BLaER1 (cell line): ENCODE measurements around the gene CYP4F22.
"Not testable (repeated sequence)": the region's sequence is repeated elsewhere in the genome, so short reads cannot be mapped to it uniquely, and the experiment has no call there.

Experiments
- H3K27ac ChIP-seq: shearing (Covaris generic); formaldehyde crosslinking; 2 replicates; pipeline ENCODE4 v1.8.1; 2022
- H3K27me3 ChIP-seq: shearing (Covaris generic); formaldehyde crosslinking; 2 replicates; pipeline ENCODE4 v1.8.1; 2022
- H3K36me3 ChIP-seq: shearing (Covaris generic); formaldehyde crosslinking; 2 replicates; pipeline ENCODE4 v1.8.1; 2022
- H3K4me1 ChIP-seq: shearing (Covaris generic); formaldehyde crosslinking; 2 replicates; pipeline ENCODE4 v1.8.1; 2022
- H3K4me2 ChIP-seq: shearing (Covaris generic); formaldehyde crosslinking; 2 replicates; pipeline ENCODE4 v1.8.1; 2022
- H3K4me3 ChIP-seq: shearing (Covaris generic); formaldehyde crosslinking; 2 replicates; pipeline ENCODE4 v1.8.1; 2022
- H3K9ac ChIP-seq: shearing (Covaris generic); formaldehyde crosslinking; 2 replicates; pipeline ENCODE4 v1.8.1; 2022
- H3K9me3 ChIP-seq: shearing (Covaris generic); formaldehyde crosslinking; 2 replicates; pipeline ENCODE4 v1.8.1; 2022
- H4K20me1 ChIP-seq: shearing (Covaris generic); formaldehyde crosslinking; 2 replicates; pipeline ENCODE4 v1.8.1; 2022
- Cebpa-rat ChIP-seq: shearing (Covaris generic); IDR thresholded peaks from 2 replicates; pipeline ENCODE4 v1.8.1; 2022

Gene CYP4F22

DNA sequence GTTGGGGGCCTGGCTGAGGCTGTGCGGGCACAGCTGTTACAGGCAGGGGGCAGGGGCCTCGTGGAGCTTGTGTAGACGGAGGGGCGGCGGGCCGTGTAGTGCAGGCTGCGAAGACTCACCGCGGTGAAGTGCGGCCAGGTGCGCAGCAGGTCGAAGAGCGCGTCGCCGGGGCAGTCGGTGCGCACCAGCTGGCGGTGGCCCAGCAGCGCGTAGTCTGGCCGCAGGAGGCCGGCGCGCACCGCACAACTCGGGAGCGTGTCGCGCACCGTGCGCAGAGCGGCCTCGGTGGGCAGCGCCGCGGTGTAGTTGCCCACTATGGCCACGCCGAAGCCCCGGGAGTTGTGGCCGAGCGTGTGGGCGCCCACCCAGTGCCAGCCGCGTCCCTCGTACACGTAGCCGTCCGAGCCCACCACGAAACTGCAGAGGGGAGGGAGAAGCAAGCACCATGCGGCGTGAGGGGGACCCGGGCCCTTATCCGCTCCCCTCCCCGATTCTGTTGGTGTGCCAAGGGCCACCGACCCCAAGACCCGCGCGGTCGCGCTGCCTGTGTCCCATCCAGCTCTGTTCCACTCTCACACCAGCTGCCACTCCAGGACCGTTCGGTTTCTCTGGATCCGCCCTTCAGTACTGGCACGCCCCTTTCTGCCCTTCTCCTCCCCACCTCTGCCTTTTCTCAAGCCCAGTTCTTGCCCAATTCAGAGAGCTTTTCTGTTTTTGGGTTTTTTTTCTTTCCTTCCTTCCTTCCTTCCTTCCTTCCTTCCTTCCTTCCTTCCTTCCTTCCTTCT is 38.6 kb upstream of the CYP4F22 start:
- Histone ChIP-seq H3K4me3 (peak overlapping the region; percentile 46), H3K4me2 (peak overlapping the region; percentile 90)
- TF ChIP-seq Cebpa-rat, result no peak

DNA sequence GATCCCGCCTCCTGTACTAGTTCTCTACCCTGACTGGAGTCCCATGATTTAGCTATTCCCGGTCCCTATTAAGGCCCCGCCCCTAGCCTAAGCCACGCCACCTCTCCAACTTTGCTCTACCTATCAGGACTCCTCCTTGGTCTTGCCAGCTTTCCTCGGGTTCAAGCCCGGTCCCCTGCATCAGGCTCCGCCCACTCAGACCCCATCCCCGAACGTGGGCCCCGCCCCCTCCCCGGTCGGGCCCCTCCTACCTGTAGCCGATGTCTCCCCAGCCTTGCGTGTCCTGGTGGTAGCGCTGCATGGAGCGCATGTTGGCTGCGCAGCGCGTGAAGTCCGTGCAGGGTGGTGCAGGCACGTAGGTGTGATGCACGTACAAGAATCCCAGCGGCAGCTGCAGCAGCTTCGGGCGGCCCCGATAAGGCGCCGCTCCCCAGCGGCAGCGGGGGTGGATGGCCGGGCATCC is 36.7 kb upstream of the CYP4F22 start:
- no peak overlapping the region for H3K9ac ChIP-seq

More for the DNA sequence above, 38.6 kb upstream of the CYP4F22 start:
- Histone ChIP-seq H3K9ac (peak overlapping the region; percentile 32; the same call in 1 of the 2 replicates), H3K27me3 (peaks cover 14% of the 10 kb centered on the region), H3K4me1 (peaks cover 71% of the 10 kb centered on the region), H3K9me3 (0 out of 2 replicates have a peak, but pooled peaks cover 3% of the 10 kb centered on the region), H3K36me3 (no peaks in the 10 kb centered on the region), H3K27ac (peak overlapping the region; percentile 31), H4K20me1 (no peaks in the 10 kb centered on the region)

DNA sequence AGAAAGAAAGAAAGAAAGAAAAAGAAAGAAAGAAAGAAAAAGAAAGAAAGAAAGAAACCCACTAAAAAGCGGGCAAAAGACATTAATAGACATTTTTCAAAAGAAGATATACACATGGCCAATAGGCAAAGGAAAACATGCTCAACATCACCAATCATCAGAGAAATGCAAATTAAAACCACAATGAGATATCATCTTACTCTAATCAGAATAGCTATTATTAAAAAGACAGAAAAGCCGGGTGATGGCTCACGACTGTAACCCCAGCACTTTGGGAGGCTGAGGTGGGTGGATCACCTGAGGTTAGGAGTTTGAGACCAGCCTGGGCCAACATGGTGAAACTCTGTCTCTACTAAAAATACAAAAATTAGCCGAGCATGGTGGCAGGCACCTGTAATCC is 34.5 kb upstream of the CYP4F22 start:
- not testable (repeated sequence) for H3K4me3 ChIP-seq, H3K4me2 ChIP-seq, H3K27ac ChIP-seq, H3K9me3 ChIP-seq, H3K36me3 ChIP-seq, H4K20me1 ChIP-seq, H3K9ac ChIP-seq
- Histone ChIP-seq H3K27me3 (peaks cover 11% of the 10 kb centered on the region), H3K4me1 (peaks cover 30% of the 10 kb centered on the region)

More for the DNA sequence above, 36.7 kb upstream of the CYP4F22 start:
- no peaks in the 10 kb centered on the region for H4K20me1 ChIP-seq
- no peaks in the 10 kb centered on the region for H3K36me3 ChIP-seq
- H3K4me2 ChIP-seq, result no peak overlapping the region
- H3K27ac ChIP-seq, result no peak overlapping the region
- no peak for TF ChIP-seq Cebpa-rat
- H3K4me1 ChIP-seq, result peaks cover 52% of the 10 kb centered on the region
- H3K9me3 ChIP-seq, result 0 out of 2 replicates have a peak, but pooled peaks cover 3% of the 10 kb centered on the region
- peaks cover 14% of the 10 kb centered on the region for H3K27me3 ChIP-seq
- H3K4me3 ChIP-seq, result no peak overlapping the region

DNA sequence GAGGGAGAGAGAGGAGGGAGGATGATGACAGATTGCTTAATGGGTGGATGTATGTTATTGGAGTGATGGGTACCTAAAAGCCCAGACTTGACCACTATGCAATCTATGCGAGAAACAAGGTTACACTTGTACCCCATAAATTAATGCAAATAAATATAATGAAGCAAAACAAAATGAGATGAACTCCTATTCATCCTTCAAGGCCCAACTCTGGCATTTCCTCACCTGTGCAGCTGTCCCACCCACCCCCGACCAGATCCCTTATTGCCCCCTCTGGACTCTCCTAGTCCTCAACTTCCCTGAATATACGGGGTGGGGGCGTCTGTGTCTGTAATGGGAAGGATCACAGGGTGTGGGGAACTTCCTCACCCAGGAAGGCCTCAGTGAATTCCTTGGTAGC is 33.2 kb upstream of the CYP4F22 start:
- Histone ChIP-seq H3K9me3 (0 out of 2 replicates have a peak, but pooled peaks cover 3% of the 10 kb centered on the region), H3K36me3 (no peaks in the 10 kb centered on the region), H3K9ac (no peak overlapping the region), H3K4me2 (no peak overlapping the region), H3K27me3 (no peaks in the 10 kb centered on the region), H3K4me1 (peaks cover 25% of the 10 kb centered on the region), H4K20me1 (no peaks in the 10 kb centered on the region), H3K27ac (no peak overlapping the region), H3K4me3 (no peak overlapping the region)
- TF ChIP-seq Cebpa-rat, result no peak

DNA sequence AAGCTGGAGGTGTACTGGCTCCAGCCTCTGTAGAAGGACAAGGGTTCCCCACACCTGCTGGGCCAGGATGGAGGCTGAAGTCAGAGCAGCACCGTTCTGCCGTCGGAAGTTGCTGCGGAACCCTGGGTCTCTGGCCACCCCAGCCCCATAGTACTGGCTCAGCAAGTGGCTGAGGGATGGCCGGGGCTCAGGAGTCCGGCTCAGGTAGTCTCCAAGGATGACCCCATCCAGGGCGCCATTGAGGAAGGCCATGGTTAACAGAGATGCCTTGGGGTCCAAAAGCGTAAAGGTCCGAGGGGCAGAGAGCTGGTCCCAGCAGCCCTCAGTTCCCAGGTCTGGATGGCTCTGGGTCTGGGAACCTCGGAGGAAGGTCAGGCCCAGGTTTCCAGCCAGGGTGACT is 32.7 kb upstream of the CYP4F22 start:
- no peaks in the 10 kb centered on the region for H4K20me1 ChIP-seq
- H3K4me2 ChIP-seq, result no peak overlapping the region
- no peak overlapping the region for H3K27ac ChIP-seq
- no peak for TF ChIP-seq Cebpa-rat
- H3K36me3 ChIP-seq, result no peaks in the 10 kb centered on the region
- peaks cover 25% of the 10 kb centered on the region for H3K4me1 ChIP-seq
- H3K27me3 ChIP-seq, result no peaks in the 10 kb centered on the region
- H3K9ac ChIP-seq, result no peak overlapping the region
- H3K9me3 ChIP-seq, result 0 out of 2 replicates have a peak, but pooled peaks cover 3% of the 10 kb centered on the region
- no peak overlapping the region for H3K4me3 ChIP-seq

DNA sequence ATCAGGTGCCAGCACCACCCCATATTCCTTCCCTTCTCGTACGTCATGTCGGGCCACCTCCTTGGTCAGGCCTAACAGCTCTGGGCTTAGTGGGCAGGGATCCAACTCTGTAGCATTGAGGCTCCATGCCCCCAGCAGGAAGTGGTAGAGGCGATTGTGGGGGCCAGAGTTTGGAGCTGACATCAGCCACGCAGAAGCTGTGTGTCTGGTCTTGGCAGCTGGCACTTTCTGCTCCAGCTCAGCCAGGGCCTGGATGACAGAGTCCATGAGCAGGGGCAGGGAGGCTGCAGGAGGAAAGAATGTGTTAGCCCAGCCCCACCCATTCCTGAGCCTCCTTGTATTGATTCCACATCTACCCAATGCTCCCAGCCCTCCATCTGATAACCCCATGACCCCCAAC is 32.0 kb upstream of the CYP4F22 start:
- Histone ChIP-seq H4K20me1 (no peaks in the 10 kb centered on the region), H3K4me3 (no peak overlapping the region), H3K9me3 (0 out of 2 replicates have a peak, but pooled peaks cover 3% of the 10 kb centered on the region), H3K9ac (no peak overlapping the region), H3K27me3 (no peaks in the 10 kb centered on the region), H3K4me1 (peaks cover 25% of the 10 kb centered on the region), H3K36me3 (no peaks in the 10 kb centered on the region), H3K4me2 (no peak overlapping the region), H3K27ac (no peak overlapping the region)
- no peak for TF ChIP-seq Cebpa-rat

DNA sequence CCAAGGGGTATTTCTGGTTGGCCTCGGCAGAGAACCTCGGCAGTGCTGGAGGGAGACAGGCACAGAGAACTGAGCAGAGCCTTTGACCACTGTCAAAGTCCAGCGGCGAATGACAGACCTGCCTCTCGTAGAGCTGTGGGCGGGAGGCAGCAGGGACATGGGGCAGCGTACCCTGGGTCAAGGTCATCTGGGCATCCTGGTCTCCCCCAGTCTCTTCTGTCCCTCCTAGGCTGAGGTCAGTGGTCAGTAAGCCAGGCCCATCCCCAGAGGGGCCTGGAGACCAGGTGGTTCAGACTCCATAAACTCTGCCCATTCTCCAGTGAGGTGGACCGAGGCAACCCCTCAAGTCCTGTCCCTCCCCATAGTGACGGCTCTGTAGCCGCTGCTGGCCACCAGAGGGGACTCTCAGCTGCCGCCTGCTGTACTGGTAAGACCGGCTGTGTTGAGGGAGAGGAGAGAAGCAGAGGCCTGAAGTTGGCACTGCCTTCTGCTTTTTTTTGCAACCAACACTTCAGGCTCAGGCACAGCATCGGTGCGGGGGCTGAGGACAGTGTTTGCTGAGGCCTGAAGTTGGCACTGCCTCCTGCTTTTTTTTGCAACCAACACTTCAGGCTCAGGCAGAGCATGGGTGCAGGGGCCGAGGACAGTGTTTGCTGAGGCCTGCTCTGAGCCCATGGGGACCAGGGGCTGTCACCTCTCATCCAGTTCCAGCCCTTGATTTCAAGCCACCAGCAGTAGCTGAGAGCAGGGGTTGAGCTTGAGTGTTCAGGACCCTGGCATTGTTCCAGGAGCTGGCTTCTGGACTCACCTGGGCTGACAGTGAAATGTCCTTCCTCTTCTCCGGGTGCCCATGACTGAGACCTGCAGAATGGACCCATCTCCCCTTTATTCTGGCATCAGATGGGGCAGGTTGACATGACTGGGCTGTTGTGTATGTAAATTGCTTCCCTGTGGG is 28.7 kb upstream of the CYP4F22 start, which contains the start of gene PGLYRP2:
Gene PGLYRP2, minus strand, starts transcription at position 111 of the 955 bp plus-strand sequence. CDS start 130 bp downstream, outside the sequence.
- Histone ChIP-seq H3K4me2 (0 out of 2 replicates have a peak within 1 kb of the TSS, but pooled peaks have one; percentile 3), H3K9me3 (no peaks in the 10 kb centered on the region), H3K4me1 (peaks cover 10% of the 10 kb centered on the region), H3K9ac (no peak within 1 kb of the TSS), H3K27ac (no peak within 1 kb of the TSS; the same call in 1 of the 2 replicates), H3K36me3 (no peaks in the 10 kb centered on the region), H3K4me3 (no peak within 1 kb of the TSS), H3K27me3 (no peaks in the 10 kb centered on the region), H4K20me1 (no peaks in the 10 kb centered on the region)
- TF ChIP-seq Cebpa-rat, result no peak

DNA sequence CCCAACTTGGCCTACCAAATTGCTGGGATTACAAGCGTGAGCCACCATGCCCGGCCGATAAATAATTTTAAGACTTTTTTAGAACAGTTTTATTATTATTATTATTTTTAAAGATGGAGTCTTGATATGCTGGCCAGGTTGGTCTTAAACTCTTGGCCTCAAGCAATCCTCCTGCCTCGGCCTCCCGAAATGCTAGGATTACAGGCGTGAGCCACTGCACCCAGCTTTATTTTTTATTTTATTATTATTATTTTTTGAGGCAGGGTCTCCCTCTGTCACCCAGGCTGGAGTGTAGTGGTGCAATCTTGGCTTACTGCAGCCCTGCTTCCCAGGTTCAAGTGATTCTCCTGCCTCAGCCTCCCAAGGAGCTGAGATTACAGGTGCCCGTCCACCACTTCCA is 27.3 kb upstream of the CYP4F22 start:
- peaks cover 10% of the 10 kb centered on the region for H3K4me1 ChIP-seq
- not testable (repeated sequence) for H3K4me2 ChIP-seq, H3K27ac ChIP-seq, H3K27me3 ChIP-seq, H3K9ac ChIP-seq, H4K20me1 ChIP-seq, H3K36me3 ChIP-seq, H3K9me3 ChIP-seq, H3K4me3 ChIP-seq

DNA sequence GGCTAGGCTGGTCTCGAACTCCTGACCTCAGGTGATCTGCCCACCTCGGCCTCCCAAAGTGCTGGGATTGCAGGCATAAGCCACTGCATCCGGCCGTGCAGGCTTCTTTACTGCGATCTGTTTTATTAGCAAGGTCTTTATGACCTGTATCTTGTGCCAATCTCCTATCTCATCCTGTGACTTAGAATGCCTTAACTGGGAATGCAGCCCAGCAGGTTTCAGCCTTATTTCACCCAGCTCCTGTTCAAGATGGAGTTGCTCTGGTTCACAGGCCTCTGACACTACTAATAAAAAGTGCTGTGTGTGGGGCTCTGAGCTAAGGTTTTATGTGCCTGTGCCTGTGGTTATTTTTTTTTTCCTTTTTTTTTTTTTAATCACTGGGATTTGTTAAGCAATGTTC is 22.6 kb upstream of the CYP4F22 start:
- H3K9ac ChIP-seq, H4K20me1 ChIP-seq, H3K9me3 ChIP-seq, H3K27me3 ChIP-seq, H3K4me3 ChIP-seq, H3K27ac ChIP-seq, H3K4me1 ChIP-seq, H3K36me3 ChIP-seq, H3K4me2 ChIP-seq: not testable (repeated sequence)

DNA sequence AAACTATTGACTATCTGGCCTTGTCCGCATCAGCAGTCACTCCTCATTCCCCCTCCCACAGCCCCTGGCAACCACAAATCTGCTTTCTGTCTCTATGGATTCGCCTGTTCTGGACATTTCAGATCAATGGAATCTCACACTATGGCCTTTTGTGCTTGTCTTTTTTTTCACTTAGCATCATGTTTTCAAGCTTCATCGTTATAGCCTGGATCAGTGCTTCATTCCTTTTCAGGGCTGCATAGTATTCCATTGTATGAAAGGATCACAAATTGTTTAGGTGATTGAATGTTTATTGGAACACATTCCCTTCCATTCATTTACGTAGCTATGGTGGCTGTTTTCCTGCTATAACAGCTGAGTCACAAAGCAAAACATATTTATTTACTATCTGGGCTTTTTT is 21.3 kb upstream of the CYP4F22 start:
- no peaks in the 10 kb centered on the region for H3K4me1 ChIP-seq
- peaks cover 6% of the 10 kb centered on the region for H3K9me3 ChIP-seq
- no peak for TF ChIP-seq Cebpa-rat
- no peaks in the 10 kb centered on the region for H4K20me1 ChIP-seq
- H3K36me3 ChIP-seq, result no peaks in the 10 kb centered on the region
- H3K27ac ChIP-seq, result no peak overlapping the region
- no peak overlapping the region for H3K4me3 ChIP-seq
- no peaks in the 10 kb centered on the region for H3K27me3 ChIP-seq
- H3K9ac ChIP-seq, result no peak overlapping the region
- no peak overlapping the region for H3K4me2 ChIP-seq
